HG02571 (cell line): ENCODE results near the gene ZNF326.

Source experiments
- ATAC-seq: cut with Tn5 transposase; IDR thresholded peaks from one replicate; pipeline ENCODE4 v1.9.1; 2021; ENCODE audit warnings: mild to moderate bottlenecking, moderate library complexity; ENCODE audit not compliant: unreplicated experiment

ZNF326 gene

GRCh38 chr1:89994805-89995597 lies at the start of gene ZNF326:
Gene ZNF326, plus strand, starts transcription at chr1:89995110. Its CDS starts 148 bp downstream, at chr1:89995258.
- ATAC-seq = peak; percentile 97

GRCh38 chr1:89945852-89946476 lies 48.9 kb upstream of the ZNF326 start:
- ATAC-seq = peak; percentile 87

GRCh38 chr1:89946532-89946931 lies 48.4 kb upstream of the ZNF326 start:
- ATAC-seq = no peak

- ATAC-seq = no peak
Measured at GRCh38 chr1:89948722-89949345, 46.1 kb upstream of the ZNF326 start.

- no peak for ATAC-seq
Measured at GRCh38 chr1:89949991-89950624, 44.8 kb upstream of the ZNF326 start.

GRCh38 chr1:89950703-89951102 lies 44.2 kb upstream of the ZNF326 start:
- no peak for ATAC-seq

- no peak for ATAC-seq
Measured at GRCh38 chr1:89951766-89952604, 42.9 kb upstream of the ZNF326 start.

- ATAC-seq = no peak
Measured at GRCh38 chr1:89952605-89953130, 42.2 kb upstream of the ZNF326 start.

- ATAC-seq = no peak
Measured at GRCh38 chr1:89953131-89953626, 41.7 kb upstream of the ZNF326 start.

- no peak for ATAC-seq
Measured at GRCh38 chr1:89953929-89954328, 41.0 kb upstream of the ZNF326 start.

GRCh38 chr1:89954401-89954800 lies 40.5 kb upstream of the ZNF326 start:
- ATAC-seq = no peak

GRCh38 chr1:89955311-89956205 lies 39.4 kb upstream of the ZNF326 start:
- no peak for ATAC-seq

GRCh38 chr1:89957107-89957506 lies 37.8 kb upstream of the ZNF326 start:
- no peak for ATAC-seq

GRCh38 chr1:89958851-89959654 lies 35.9 kb upstream of the ZNF326 start:
- no peak for ATAC-seq

- ATAC-seq = no peak
Measured at GRCh38 chr1:89959719-89960118, 35.2 kb upstream of the ZNF326 start.

- no peak for ATAC-seq
Measured at GRCh38 chr1:89962024-89962741, 32.7 kb upstream of the ZNF326 start.

- ATAC-seq = no peak
Measured at GRCh38 chr1:89962742-89963075, 32.2 kb upstream of the ZNF326 start.
